HepG2 (cell line): ENCODE data around the gene C2orf81. TPM values are rescaled to one million over a fixed set of nuclear protein-coding genes. Genes with fewer than 3 reads are reported as not detected.

ENCODE experiments used
- DNMT3B ChIP-seq: conservative IDR thresholded peaks from 2 replicates; pipeline ENCODE4 v1.6.1; 2016; ENCODE audit warnings: missing biosample characterization, control low read depth
- MED1 ChIP-seq: sonication (generic); formaldehyde crosslinking; IDR thresholded peaks from 2 replicates; pipeline ENCODE4 v1.4.0; 2020; ENCODE audit warnings: missing genetic modification reagents
- NBN ChIP-seq: fragments of 450-650 bp; conservative IDR thresholded peaks from 2 replicates; pipeline ENCODE4 v1.6.1; 2017
- SRSF4 ChIP-seq: fragments of 200-400 bp; formaldehyde crosslinking; IDR thresholded peaks from one replicate; pipeline ENCODE4 v1.6.1; 2018; ENCODE audit warnings: mild to moderate bottlenecking, low read depth, low read length, moderate library complexity; ENCODE audit not compliant: poor library complexity, severe bottlenecking
- UBTF ChIP-seq: sonication (generic); formaldehyde crosslinking; IDR thresholded peaks from 2 replicates; pipeline ENCODE4 v1.4.0; 2020; ENCODE audit warnings: mild to moderate bottlenecking, missing genetic modification reagents
- ZBTB3 ChIP-seq: sonication (generic); formaldehyde crosslinking; IDR thresholded peaks from 2 replicates; pipeline ENCODE4 v1.4.0; 2020; ENCODE audit warnings: low read depth, mild to moderate bottlenecking, moderate library complexity, missing genetic modification reagents, borderline replicate concordance
- ZBTB34 ChIP-seq: sonication (generic); formaldehyde crosslinking; IDR thresholded peaks from 2 replicates; pipeline ENCODE4 v1.8.0; 2022; ENCODE audit warnings: mild to moderate bottlenecking, missing genetic modification reagents
- ZNF253 ChIP-seq: sonication (generic); formaldehyde crosslinking; IDR thresholded peaks from 2 replicates; pipeline ENCODE4 v1.8.0; 2022; ENCODE audit warnings: mild to moderate bottlenecking, missing genetic modification reagents, borderline replicate concordance
- ZNF563 ChIP-seq: sonication (generic); formaldehyde crosslinking; IDR thresholded peaks from 2 replicates; pipeline ENCODE4 v1.8.0; 2022; ENCODE audit warnings: mild to moderate bottlenecking, moderate library complexity, missing genetic modification reagents
- ZNF614 ChIP-seq: IDR thresholded peaks from 2 replicates; pipeline ENCODE4 v1.6.1; 2018; ENCODE audit warnings: missing biosample characterization, missing genetic modification reagents, inconsistent platforms, borderline replicate concordance
- ZNF788 ChIP-seq: sonication (generic); formaldehyde crosslinking; IDR thresholded peaks from 2 replicates; pipeline ENCODE4 v1.5.0; 2020; ENCODE audit warnings: mild to moderate bottlenecking, missing genetic modification reagents, borderline replicate concordance
- ZSCAN5A ChIP-seq: sonication (generic); formaldehyde crosslinking; IDR thresholded peaks from 2 replicates; pipeline ENCODE4 v1.8.0; 2022; ENCODE audit warnings: mild to moderate bottlenecking, missing genetic modification reagents, borderline replicate concordance
- polyA plus RNA-seq, 8 experiments: library from polyadenylated mRNA; depleted of rRNA in 3 of 8; stranded (reverse) in 7 of 8; unstranded in 1 of 8; fragments of >200 nt; fragmentation: Illumina TruSeq in 4 of 8; extraction: Trizol in 4 of 8; gene quantifications; 2 replicates each; pipeline versions ENCODE4 v1.2.1 to v1.2.3, GENCODE V29; 2011 to 2016; ENCODE audit warnings: low read depth in 4 of 8, missing spikeins in 1 of 8, mixed read lengths in 1 of 8; ENCODE audit not compliant: insufficient read depth in 1 of 8
- total RNA-seq, 5 experiments: library from RNA; depleted of rRNA; stranded (reverse); fragments of >200 nt; fragmentation: Illumina TruSeq; extraction: Trizol; gene quantifications; 2 replicates each; pipeline ENCODE4 v1.2.3, GENCODE V29; 2016; ENCODE audit warnings: low read depth in 1 of 5
- TF ChIP-seq, protein P1 (sequence below): sonication (generic); formaldehyde crosslinking; IDR thresholded peaks from 2 replicates; pipeline ENCODE4 v1.4.0; 2020; ENCODE audit warnings: missing genetic modification reagents
- TF ChIP-seq, protein P2 (sequence below): sonication (generic); formaldehyde crosslinking; IDR thresholded peaks from 2 replicates; pipeline ENCODE4 v1.4.0; 2020; ENCODE audit warnings: missing genetic modification reagents

C2orf81 gene
- total and polyA plus RNA-seq, 2 of the 13 experiments (the other 11 are each of a cell fraction or from before 2014, with no cell fraction given): 0.15 to 0.17 TPM

DNA sequence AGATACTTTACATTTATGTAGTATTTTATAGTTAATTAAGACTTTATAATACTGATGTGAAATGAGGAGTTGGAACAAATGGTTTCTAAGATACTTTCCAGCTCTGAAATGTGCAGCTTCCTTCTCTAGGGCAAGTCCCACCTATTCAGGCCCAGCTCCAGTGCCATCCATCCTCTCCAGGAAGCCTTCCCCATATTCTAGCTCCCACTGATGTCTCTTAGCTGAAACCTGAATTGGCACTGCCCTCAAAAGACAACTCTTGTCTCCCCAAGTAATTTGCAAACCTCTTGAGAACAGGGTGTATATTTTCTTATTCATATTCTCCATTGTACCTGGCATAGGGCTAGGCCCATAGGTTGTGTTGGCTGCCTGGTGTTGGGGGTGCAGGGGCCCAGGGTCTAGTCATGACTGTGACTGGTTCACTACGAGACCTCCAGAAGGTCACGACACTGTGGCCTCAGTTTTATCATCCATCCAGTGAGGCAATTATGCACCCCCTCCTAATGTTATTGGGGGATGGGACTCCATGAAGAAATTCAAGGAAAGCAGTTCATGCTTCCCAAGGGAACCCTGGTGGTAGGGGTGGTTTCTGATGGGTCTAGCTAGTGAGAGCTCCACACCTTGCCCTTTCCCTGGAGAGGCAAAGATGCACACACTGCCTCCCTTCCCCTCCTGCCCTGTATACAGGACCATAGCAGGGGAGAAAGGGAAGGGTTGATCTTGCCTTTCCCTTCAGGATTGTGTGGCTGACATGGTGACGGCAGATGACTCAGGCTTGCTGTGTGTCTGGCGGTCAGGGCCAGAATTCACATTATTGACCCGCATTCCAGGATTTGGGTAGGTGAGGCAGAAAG is 2.9 kb upstream of the C2orf81 start (continued):
- TF ChIP-seq UBTF (CRISPR knock-in tag) (0 out of 2 replicates have a peak, but pooled peaks have one; percentile 30), ZNF563 (CRISPR knock-in tag) (0 out of 2 replicates have a peak, but pooled peaks have one; percentile 32), ZNF614 (CRISPR knock-in tag) (0 out of 2 replicates have a peak, but pooled peaks have one; percentile 36), SRSF4 (peak; percentile 68), DNMT3B (no peak), ZSCAN5A (no peak), ZNF253 (CRISPR knock-in tag) (0 out of 2 replicates have a peak, but pooled peaks have one; percentile 29), MED1 (peak; percentile 38; the same call in 1 of the 2 replicates), ZBTB34 (CRISPR knock-in tag) (0 out of 2 replicates have a peak, but pooled peaks have one; percentile 10), ZBTB3 (CRISPR knock-in tag) (no peak), ZNF788 (CRISPR knock-in tag) (peak; percentile 31; the same call in 1 of the 2 replicates), NBN (no peak)
- TF ChIP-seq, protein P1, sequence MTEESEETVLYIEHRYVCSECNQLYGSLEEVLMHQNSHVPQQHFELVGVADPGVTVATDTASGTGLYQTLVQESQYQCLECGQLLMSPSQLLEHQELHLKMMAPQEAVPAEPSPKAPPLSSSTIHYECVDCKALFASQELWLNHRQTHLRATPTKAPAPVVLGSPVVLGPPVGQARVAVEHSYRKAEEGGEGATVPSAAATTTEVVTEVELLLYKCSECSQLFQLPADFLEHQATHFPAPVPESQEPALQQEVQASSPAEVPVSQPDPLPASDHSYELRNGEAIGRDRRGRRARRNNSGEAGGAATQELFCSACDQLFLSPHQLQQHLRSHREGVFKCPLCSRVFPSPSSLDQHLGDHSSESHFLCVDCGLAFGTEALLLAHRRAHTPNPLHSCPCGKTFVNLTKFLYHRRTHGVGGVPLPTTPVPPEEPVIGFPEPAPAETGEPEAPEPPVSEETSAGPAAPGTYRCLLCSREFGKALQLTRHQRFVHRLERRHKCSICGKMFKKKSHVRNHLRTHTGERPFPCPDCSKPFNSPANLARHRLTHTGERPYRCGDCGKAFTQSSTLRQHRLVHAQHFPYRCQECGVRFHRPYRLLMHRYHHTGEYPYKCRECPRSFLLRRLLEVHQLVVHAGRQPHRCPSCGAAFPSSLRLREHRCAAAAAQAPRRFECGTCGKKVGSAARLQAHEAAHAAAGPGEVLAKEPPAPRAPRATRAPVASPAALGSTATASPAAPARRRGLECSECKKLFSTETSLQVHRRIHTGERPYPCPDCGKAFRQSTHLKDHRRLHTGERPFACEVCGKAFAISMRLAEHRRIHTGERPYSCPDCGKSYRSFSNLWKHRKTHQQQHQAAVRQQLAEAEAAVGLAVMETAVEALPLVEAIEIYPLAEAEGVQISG (CRISPR knock-in tag): 0 out of 2 replicates have a peak, but pooled peaks have one; percentile 7
- TF ChIP-seq, protein P2, sequence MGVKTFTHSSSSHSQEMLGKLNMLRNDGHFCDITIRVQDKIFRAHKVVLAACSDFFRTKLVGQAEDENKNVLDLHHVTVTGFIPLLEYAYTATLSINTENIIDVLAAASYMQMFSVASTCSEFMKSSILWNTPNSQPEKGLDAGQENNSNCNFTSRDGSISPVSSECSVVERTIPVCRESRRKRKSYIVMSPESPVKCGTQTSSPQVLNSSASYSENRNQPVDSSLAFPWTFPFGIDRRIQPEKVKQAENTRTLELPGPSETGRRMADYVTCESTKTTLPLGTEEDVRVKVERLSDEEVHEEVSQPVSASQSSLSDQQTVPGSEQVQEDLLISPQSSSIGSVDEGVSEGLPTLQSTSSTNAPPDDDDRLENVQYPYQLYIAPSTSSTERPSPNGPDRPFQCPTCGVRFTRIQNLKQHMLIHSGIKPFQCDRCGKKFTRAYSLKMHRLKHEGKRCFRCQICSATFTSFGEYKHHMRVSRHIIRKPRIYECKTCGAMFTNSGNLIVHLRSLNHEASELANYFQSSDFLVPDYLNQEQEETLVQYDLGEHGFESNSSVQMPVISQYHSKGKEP (CRISPR knock-in tag): no peak
